DOHH2 (cell line): Measurements from ENCODE around the gene RAB22A.

Source experiments
- H3F3A ChIP-seq: fragments of 200-600 bp; sonication (generic), shearing (Covaris generic); 2 replicates; pipeline ENCODE4 v1.6.0; 2016; ENCODE audit warnings: antibody characterized with exemption, mild to moderate bottlenecking; ENCODE audit not compliant: control insufficient read depth, insufficient read depth
- H3K27ac ChIP-seq: fragments of 200-600 bp; sonication (generic); 2 replicates; pipeline ENCODE4 v1.5.1; 2014; ENCODE audit warnings: low read depth, mild to moderate bottlenecking, low read length, moderate library complexity
- H3K27me3 ChIP-seq: fragments of 200-600 bp; sonication (generic); 2 replicates; pipeline ENCODE4 v1.6.1; 2014; ENCODE audit warnings: mild to moderate bottlenecking, low read length, mixed read lengths; ENCODE audit not compliant: control insufficient read depth
- H3K36me3 ChIP-seq: fragments of 200-600 bp; sonication (generic); 2 replicates; pipeline ENCODE4 v1.6.1; 2014; ENCODE audit warnings: mild to moderate bottlenecking, low read length, moderate library complexity, mixed read lengths; ENCODE audit not compliant: control insufficient read depth
- H3K4me1 ChIP-seq: fragments of 200-600 bp; sonication (generic); 2 replicates; pipeline ENCODE4 v1.6.1; 2014; ENCODE audit warnings: mild to moderate bottlenecking, low read length, mixed read lengths; ENCODE audit not compliant: control insufficient read depth
- H3K4me2 ChIP-seq: fragments of 200-600 bp; sonication (generic); 2 replicates; pipeline ENCODE4 v1.6.0; 2014; ENCODE audit warnings: mild to moderate bottlenecking, low read length, moderate library complexity
- H3K4me3 ChIP-seq: fragments of 200-600 bp; sonication (generic); 2 replicates; pipeline ENCODE4 v1.5.1; 2014; ENCODE audit warnings: mild to moderate bottlenecking, low read length, mixed read lengths
- H3K79me2 ChIP-seq: fragments of 200-600 bp; sonication (generic); 2 replicates; pipeline ENCODE4 v1.6.1; 2014; ENCODE audit warnings: mild to moderate bottlenecking, low read length, mixed read lengths; ENCODE audit not compliant: control insufficient read depth
- H3K9me2 ChIP-seq: fragments of 200-600 bp; sonication (generic); replicated peaks from 2 replicates; pipeline ENCODE4 v1.6.1; 2014; ENCODE audit warnings: mild to moderate bottlenecking, low read length, mixed read lengths; ENCODE audit not compliant: control insufficient read depth
- H3K9me3 ChIP-seq: fragments of 200-600 bp; sonication (generic); 2 replicates; pipeline ENCODE4 v1.6.1; 2014; ENCODE audit warnings: antibody characterized with exemption, low read length, mixed read lengths; ENCODE audit not compliant: control insufficient read depth, insufficient read depth
- H4K20me1 ChIP-seq: fragments of 200-600 bp; sonication (generic); 2 replicates; pipeline ENCODE4 v1.6.0; 2014; ENCODE audit warnings: low read depth, mild to moderate bottlenecking, antibody characterized with exemption, low read length, moderate library complexity; ENCODE audit not compliant: control insufficient read depth, insufficient read depth
- CTCF ChIP-seq: fragments of 200-600 bp; sonication (generic); IDR thresholded peaks from one replicate; pipeline ENCODE4 v1.5.1; 2014; ENCODE audit warnings: antibody characterized with exemption, mild to moderate bottlenecking, low read depth, low read length; ENCODE audit not compliant: poor library complexity, severe bottlenecking
- EZH2phosphoT487 ChIP-seq: fragments of 200-600 bp; sonication (generic); IDR thresholded peaks from 2 replicates; pipeline ENCODE4 v1.6.1; 2017; ENCODE audit warnings: borderline replicate concordance, mild to moderate bottlenecking, antibody characterized with exemption, low read length, moderate library complexity, mixed read lengths

The RAB22A gene, protein sequence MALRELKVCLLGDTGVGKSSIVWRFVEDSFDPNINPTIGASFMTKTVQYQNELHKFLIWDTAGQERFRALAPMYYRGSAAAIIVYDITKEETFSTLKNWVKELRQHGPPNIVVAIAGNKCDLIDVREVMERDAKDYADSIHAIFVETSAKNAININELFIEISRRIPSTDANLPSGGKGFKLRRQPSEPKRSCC

DNA sequence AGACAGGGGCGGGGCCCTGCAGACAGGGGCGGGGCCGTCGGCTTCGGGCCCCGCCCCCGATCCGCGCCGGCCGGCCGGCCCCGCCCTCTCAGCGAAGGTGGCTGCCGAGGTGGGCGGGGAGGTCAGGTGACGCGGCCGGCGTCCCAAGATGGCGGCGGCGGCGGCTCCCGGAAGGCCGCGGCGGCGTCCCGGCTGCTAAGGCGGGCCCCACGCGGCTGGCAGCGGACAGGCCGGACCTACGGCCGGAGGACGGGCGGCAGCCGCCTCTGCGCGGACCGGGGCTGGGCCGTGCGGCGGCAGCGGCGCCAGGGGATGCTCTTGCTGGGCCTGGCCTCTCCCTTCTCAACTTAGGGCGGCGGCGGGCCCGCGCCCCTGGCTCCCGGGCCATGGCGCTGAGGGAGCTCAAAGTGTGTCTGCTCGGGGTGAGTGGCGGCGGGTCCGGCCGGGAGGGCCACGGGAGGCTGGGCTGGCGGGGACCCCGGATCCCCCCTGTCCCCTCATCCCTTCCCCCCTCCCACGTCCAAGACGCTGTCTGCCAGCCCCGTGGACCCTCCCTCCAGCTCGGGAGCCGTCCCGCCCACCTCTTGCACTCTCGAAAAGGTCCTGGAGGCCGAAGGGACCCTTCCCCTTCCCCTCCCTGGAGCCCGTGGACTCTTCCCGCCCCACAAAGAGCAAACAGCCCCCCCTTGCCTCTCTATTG lies at the start of gene RAB22A:
Gene RAB22A (plus strand): TSS at position 125 of the 700 bp plus-strand sequence. CDS start 262 bp downstream, at position 387.
- Histone ChIP-seq H3K9me2 (no peaks in the 10 kb centered on the region), H4K20me1 (no peaks in the 10 kb centered on the region), H3K4me2 (peak within 1 kb of the TSS; percentile 82), H3K36me3 (peaks cover 33% of the 10 kb centered on the region), H3K4me3 (peak within 1 kb of the TSS; percentile 81), H3K9me3 (no peaks in the 10 kb centered on the region), H3K79me2 (peaks cover 33% of the 10 kb centered on the region), H3K27ac (peak within 1 kb of the TSS; percentile 34), H3F3A (peaks cover 7% of the 10 kb centered on the region; the same call in 1 of the 2 replicates), H3K27me3 (no peaks in the 10 kb centered on the region), H3K4me1 (peaks cover 38% of the 10 kb centered on the region)
- TF ChIP-seq CTCF: no peak
- no peak for TF ChIP-seq EZH2phosphoT487

DNA sequence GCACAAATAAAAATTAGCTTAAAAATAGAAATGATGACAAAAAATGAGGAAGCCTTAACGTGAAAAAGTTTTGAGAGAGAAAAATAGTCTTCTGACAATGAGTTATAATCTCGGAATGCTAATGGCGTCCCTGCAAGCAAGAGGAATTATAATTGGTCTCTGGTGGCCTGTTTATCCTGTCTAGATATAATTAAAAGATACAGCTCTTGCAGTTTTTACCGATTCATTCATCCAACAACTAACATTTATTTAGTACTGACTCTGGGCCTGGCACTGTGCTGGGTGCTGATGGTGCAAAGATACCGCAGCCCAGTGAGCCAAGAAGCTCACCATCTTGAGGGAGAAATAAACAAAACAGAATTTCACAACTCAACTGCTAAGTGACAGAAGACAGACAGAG lies 49.5 kb upstream of the RAB22A start:
- Histone ChIP-seq H3K79me2 (no peaks in the 10 kb centered on the region), H3K9me2 (no peaks in the 10 kb centered on the region), H3K4me2 (no peak overlapping the region; the same call in 1 of the 2 replicates), H3K27me3 (no peaks in the 10 kb centered on the region), H3K4me1 (peaks cover 14% of the 10 kb centered on the region), H3K4me3 (no peak overlapping the region), H3K36me3 (0 out of 2 replicates have a peak, but pooled peaks cover 2% of the 10 kb centered on the region), H3F3A (no peaks in the 10 kb centered on the region), H3K9me3 (no peaks in the 10 kb centered on the region), H3K27ac (no peak overlapping the region), H4K20me1 (no peaks in the 10 kb centered on the region)
- TF ChIP-seq EZH2phosphoT487 (no peak), CTCF (no peak)

GRCh38 chr20:58261660-58262059 lies 47.9 kb upstream of the RAB22A start:
- Histone ChIP-seq H4K20me1 (no peaks in the 10 kb centered on the region), H3K9me2 (no peaks in the 10 kb centered on the region), H3K4me3 (no peak overlapping the region), H3K36me3 (0 out of 2 replicates have a peak, but pooled peaks cover 2% of the 10 kb centered on the region), H3F3A (no peaks in the 10 kb centered on the region), H3K79me2 (no peaks in the 10 kb centered on the region), H3K9me3 (no peaks in the 10 kb centered on the region), H3K4me1 (peaks cover 14% of the 10 kb centered on the region), H3K4me2 (no peak overlapping the region), H3K27ac (no peak overlapping the region), H3K27me3 (no peaks in the 10 kb centered on the region)
- no peak for TF ChIP-seq EZH2phosphoT487
- TF ChIP-seq CTCF: no peak
